GM21786 (cell line): ENCODE data around the gene CD200R1L.

Source experiments
- ATAC-seq: cut with Tn5 transposase; IDR thresholded peaks from one replicate; pipeline ENCODE4 v1.9.1; 2021; ENCODE audit not compliant: unreplicated experiment

The CD200R1L gene

GRCh38 chr3:112793326-112794081 is 53.2 kb downstream of the CD200R1L start:
- ATAC-seq: no peak

GRCh38 chr3:112791736-112792135 is 54.9 kb downstream of the CD200R1L start:
- no peak for ATAC-seq

- no peak for ATAC-seq
Measured at GRCh38 chr3:112789787-112790186, 56.9 kb downstream of the CD200R1L start.

- no peak for ATAC-seq
Measured at GRCh38 chr3:112786881-112787579, 59.6 kb downstream of the CD200R1L start.

GRCh38 chr3:112786002-112786590 is 60.6 kb downstream of the CD200R1L start:
- ATAC-seq: no peak

GRCh38 chr3:112785321-112786001 is 61.2 kb downstream of the CD200R1L start:
- ATAC-seq: no peak

- ATAC-seq: no peak
Measured at GRCh38 chr3:112782491-112782890, 64.2 kb downstream of the CD200R1L start.

GRCh38 chr3:112781599-112781998 is 65.1 kb downstream of the CD200R1L start:
- no peak for ATAC-seq

- ATAC-seq: no peak
Measured at GRCh38 chr3:112779558-112780480, 66.8 kb downstream of the CD200R1L start.

- ATAC-seq: no peak
Measured at GRCh38 chr3:112779011-112779410, 67.7 kb downstream of the CD200R1L start.

- ATAC-seq: no peak
Measured at GRCh38 chr3:112778353-112778948, 68.2 kb downstream of the CD200R1L start.

GRCh38 chr3:112777811-112778210 is 68.9 kb downstream of the CD200R1L start:
- no peak for ATAC-seq

- ATAC-seq: no peak
Measured at GRCh38 chr3:112776836-112777235, 69.8 kb downstream of the CD200R1L start.

GRCh38 chr3:112776000-112776399 is 70.7 kb downstream of the CD200R1L start:
- peak; percentile 67 for ATAC-seq

GRCh38 chr3:112775011-112775742 is 71.5 kb downstream of the CD200R1L start:
- ATAC-seq: no peak

GRCh38 chr3:112774293-112774926 is 72.3 kb downstream of the CD200R1L start:
- no peak for ATAC-seq

- ATAC-seq: no peak
Measured at GRCh38 chr3:112773864-112774263, 72.8 kb downstream of the CD200R1L start.

- no peak for ATAC-seq
Measured at GRCh38 chr3:112770951-112771350, 75.7 kb downstream of the CD200R1L start.
